K562 (cell line): ENCODE results near the gene KCNJ12.

Experiments
- MEF2A ChIP-seq: IDR thresholded peaks from 2 replicates; pipeline ENCODE4 v1.6.1; 2011; ENCODE audit warnings: low read depth, mild to moderate bottlenecking, low read length, moderate library complexity; ENCODE audit not compliant: control insufficient read depth
- TF ChIP-seq, protein P1 (sequence below), 3 experiments: IDR thresholded peaks in 2 of 3; conservative IDR thresholded peaks in 1 of 3; 2 replicates each; pipeline ENCODE4 v1.5.1; 2011 to 2012; ENCODE audit warnings: low read length in 3 of 3, mild to moderate bottlenecking in 3 of 3, control low read depth in 2 of 3, improper control_type of control experiment in 1 of 3, inconsistent platforms in 1 of 3, low read depth in 1 of 3, mixed read lengths in 1 of 3, moderate library complexity in 1 of 3; ENCODE audit not compliant: insufficient read depth in 2 of 3

DNA sequence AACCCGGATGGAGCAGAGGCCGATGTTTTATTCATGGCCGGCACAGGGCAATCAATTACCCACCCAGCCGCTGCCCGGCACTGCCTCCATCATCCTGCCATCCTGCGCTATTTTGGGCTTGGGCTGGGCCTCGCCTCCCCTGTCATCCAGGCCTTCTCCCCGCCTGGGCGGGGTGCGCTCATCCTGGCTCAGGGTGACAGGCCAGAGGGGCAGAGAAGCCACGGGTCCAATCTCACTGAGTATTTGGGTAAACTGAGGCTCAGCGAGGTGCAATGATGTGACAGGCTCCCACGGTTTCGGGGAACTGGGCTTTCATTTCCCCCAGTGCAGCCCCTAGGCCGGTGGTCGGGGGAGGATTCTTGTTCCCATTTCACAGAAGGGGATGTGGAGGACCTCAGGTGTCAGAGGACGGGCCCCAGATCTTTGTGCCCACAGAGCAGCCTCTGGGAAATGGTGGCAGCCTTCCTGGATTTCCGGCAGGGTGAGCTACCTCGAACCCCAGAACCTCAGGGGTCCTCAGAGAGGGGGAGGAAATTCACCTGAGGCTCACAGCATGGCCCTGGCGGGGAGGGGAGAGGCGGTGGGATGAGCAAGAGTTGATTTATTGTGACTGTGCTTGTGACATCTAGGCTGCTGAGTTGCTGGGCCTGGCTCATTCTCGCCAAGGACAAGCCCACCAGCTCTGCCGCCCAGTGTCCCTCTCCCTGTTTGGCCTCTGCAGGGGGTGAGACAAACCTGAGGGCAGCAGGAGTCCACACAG lies 23.8 kb upstream of the KCNJ12 start:
- no peak for TF ChIP-seq MEF2A
- TF ChIP-seq, protein P1, sequence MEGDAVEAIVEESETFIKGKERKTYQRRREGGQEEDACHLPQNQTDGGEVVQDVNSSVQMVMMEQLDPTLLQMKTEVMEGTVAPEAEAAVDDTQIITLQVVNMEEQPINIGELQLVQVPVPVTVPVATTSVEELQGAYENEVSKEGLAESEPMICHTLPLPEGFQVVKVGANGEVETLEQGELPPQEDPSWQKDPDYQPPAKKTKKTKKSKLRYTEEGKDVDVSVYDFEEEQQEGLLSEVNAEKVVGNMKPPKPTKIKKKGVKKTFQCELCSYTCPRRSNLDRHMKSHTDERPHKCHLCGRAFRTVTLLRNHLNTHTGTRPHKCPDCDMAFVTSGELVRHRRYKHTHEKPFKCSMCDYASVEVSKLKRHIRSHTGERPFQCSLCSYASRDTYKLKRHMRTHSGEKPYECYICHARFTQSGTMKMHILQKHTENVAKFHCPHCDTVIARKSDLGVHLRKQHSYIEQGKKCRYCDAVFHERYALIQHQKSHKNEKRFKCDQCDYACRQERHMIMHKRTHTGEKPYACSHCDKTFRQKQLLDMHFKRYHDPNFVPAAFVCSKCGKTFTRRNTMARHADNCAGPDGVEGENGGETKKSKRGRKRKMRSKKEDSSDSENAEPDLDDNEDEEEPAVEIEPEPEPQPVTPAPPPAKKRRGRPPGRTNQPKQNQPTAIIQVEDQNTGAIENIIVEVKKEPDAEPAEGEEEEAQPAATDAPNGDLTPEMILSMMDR (IDR thresholded peaks at IDR 0.05 in 2 of 3, conservative IDR thresholded peaks at IDR 0.05 in 1 of 3; ENCODE audit: insufficient read depth in 2 of 3, low read depth in 1 of 3, low read length in 3 of 3) = no peak
